SU-DHL-6 (cell line): Measurements from ENCODE around the gene ACYP1.

Experiments
- EZH2phosphoT487 ChIP-seq: fragments of 200-600 bp; sonication (generic), shearing (Covaris generic); conservative IDR thresholded peaks from 2 replicates; pipeline ENCODE4 v1.6.1; 2018; ENCODE audit warnings: mild to moderate bottlenecking, antibody characterized with exemption, low read length, moderate library complexity, mixed read lengths
- TF ChIP-seq, protein P1 (sequence below): fragments of 200-600 bp; sonication (generic); IDR thresholded peaks from one replicate; pipeline ENCODE4 v1.5.1; 2017; ENCODE audit warnings: antibody characterized with exemption, mild to moderate bottlenecking, low read length, moderate library complexity; ENCODE audit not compliant: insufficient read depth, poor library complexity, severe bottlenecking

DNA sequence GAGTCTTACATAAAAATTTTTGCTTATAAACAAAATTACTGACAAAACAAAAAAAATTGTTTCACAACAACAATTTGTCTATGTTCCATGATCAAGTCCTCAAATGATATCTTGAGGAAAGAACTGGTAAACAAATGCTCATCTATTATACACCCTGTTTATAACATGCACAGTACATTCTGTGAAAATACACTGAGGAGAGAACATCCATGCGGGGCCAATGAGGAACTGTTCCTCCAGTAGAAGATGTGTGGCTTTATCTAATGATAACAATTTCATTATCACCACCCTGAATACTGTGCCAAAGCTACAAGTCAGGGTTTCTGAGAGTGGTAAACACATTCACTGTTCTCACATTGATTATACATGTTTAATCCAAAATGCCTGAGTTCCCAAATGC, 23.3 kb downstream of the ACYP1 start:
- TF ChIP-seq, protein P1, sequence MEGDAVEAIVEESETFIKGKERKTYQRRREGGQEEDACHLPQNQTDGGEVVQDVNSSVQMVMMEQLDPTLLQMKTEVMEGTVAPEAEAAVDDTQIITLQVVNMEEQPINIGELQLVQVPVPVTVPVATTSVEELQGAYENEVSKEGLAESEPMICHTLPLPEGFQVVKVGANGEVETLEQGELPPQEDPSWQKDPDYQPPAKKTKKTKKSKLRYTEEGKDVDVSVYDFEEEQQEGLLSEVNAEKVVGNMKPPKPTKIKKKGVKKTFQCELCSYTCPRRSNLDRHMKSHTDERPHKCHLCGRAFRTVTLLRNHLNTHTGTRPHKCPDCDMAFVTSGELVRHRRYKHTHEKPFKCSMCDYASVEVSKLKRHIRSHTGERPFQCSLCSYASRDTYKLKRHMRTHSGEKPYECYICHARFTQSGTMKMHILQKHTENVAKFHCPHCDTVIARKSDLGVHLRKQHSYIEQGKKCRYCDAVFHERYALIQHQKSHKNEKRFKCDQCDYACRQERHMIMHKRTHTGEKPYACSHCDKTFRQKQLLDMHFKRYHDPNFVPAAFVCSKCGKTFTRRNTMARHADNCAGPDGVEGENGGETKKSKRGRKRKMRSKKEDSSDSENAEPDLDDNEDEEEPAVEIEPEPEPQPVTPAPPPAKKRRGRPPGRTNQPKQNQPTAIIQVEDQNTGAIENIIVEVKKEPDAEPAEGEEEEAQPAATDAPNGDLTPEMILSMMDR: no peak
- TF ChIP-seq EZH2phosphoT487: no peak
